ENCODE results near the gene ZGPAT. TPM values are rescaled to one million over a fixed set of nuclear protein-coding genes. Genes with fewer than 3 reads are reported as not detected.
"Not testable (repeated sequence)": the region's sequence is repeated elsewhere in the genome, so short reads cannot be mapped to it uniquely, and the experiment has no call there.

ZGPAT gene
- polyA plus RNA-seq, 4 donors = 15.1 to 26.0 (median 17.0) TPM

DNA sequence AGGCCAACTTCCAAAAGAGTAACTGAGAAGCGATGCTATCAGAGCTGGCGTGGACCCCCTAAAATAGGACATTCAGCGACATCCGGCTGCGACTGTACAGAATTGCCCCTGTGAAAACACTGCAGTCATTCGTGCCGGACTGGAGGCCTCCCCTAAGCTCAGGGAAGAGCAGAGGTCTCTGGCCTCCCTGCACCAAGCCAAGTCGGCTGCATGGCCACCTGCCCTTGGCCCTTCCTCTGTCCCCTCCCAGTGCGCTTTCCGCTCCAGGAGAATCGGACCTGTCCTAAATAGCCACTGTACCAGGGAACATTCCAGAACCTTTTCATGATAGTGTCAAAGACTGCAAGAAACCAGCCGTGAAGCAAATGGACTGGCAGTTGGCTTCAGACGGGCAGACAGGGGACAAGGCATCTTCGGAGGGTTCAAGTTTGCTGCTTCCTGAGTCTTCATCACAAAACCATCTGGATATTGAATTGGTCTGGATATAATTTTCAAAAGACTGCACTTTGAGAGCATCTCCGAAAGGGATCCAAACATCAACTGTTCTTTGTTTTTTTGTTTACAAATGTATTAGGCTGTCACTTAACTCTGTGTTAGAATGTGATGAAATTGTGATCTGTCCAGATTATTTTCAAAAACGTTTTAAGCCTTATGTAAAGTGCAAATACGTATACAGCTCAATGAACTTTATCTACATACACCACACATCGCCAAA lies 48.3 kb downstream of the ZGPAT start:
- no peak for DNase-seq (ENCODE audit: low read depth in 4 of 4, low spot score in 3 of 4)

GRCh38 chr20:63756648-63756991 lies 48.8 kb downstream of the ZGPAT start:
- no peak for DNase-seq (ENCODE audit: low read depth in 4 of 4, low spot score in 3 of 4)

DNA sequence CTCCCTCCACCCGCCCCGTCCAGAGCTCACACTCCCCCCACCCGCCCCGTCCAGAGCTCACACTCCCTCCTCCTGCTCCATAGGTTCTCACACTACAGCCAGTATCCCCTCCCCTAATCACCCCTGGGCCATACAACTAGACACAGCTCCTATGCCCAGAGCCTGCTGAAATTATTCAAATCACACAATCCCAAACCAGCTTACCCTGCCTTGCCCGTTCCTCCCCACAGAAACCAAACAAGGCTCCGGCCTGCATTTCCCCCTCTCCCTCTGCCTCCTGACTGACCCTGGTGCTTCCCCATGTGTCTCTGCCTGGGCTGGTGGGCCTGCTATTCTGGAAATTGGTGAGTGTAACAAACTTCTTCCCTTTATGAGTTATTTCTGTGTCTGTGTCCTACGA lies 50.3 kb downstream of the ZGPAT start:
- DNase-seq (ENCODE audit: low read depth in 4 of 4, low spot score in 3 of 4) = no peak

- DNase-seq (ENCODE audit: low read depth in 4 of 4, low spot score in 3 of 4) = no peak
Observed at GRCh38 chr20:63759377-63759901, 51.6 kb downstream of the ZGPAT start.

DNA sequence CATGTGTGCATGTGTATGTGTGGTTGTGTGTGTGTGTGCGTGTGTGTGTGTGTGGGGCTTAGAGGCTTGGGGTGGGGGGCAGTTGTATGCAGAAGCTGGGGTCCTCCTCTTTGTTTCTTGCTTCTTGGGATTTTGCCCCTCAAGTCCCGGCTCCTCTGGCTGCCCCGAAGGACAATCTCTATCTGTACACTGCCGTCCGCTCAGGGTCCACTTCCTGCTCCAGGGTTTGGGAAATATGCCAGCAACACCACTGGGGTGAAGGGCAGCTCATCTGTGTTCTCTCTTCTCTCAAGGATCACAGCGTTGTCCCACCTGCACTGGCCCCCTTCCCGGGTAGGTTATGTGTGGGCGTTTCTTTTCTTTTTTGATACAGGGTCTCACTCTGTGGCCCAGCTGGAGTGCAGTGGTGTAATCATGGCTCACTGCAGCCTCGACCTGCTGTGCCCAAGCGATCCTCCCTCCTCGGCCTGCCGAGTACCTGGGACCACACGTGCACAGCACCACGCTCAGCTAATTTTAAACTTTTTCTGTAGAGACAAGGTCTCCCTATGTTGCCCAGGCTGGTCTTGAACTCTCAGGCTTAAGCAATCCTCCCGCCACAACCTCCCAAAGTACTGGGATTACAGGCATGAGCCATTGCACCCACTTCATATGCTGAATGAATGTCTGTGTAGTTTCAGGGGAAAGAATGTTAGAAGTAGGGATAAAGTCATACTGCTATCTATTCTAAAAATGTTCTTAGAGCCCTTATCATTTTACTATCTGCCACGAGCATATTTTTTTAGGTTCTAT lies 57.4 kb downstream of the ZGPAT start:
- no peak for DNase-seq (ENCODE audit: low read depth in 4 of 4, low spot score in 3 of 4)

DNA sequence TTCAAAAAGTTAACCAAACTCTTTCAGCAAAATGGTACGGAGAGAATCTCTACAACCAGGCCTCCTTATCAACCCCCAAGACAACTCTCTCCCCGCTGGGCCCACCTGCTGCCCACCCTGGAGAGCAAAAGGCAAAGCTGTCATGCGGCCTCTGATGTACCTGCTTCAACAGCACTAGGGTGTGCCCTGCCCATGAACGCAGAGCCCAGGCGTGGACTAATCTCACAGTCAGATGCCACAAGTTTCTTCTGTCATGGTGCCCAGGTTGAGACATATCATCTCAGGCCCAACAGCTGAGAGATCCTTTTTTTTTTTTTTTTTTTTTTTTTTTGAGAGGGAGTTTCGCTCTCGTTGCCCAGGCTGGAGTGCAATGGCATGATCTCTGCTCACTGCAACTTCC lies 58.1 kb downstream of the ZGPAT start:
- no peak for DNase-seq (ENCODE audit: low read depth in 4 of 4, low spot score in 3 of 4)

DNA sequence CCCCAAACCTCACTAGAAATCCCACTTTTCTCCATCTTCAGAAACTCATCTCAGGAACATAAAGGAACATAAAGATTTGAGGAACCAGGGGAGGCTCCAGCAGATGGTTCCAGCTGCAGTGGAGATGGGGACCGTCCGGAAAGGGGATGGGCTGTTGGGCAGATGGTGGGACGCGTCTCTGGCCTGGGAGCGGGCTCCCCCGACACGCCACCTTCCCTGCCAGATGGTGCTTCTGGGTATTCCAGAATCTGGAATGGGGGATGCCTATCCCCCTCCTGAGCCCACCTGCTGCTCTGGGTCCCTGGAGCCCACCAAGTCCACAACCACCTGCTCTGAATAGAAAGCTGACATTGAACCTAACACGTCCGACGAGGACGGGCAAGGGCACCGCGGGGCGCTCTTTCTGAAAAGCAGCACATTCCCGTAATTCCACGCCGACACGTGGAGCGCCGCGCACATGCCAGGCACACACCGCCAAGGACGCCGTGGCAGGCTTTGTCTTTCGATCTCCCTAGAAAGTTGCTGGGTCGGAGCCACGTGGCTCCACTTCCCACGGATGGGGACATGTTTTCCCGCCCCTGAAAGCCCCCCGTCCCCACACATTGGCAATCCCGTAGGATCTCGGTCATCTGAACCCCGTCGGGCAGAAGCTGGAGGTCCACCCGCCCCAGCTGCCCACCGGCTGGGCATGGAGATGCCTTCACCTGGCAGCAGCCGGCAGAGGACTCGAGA lies 59.0 kb downstream of the ZGPAT start:
- DNase-seq (ENCODE audit: low read depth in 4 of 4, low spot score in 3 of 4) = no peak

- no peak for DNase-seq (ENCODE audit: low read depth in 4 of 4, low spot score in 3 of 4)
Observed at GRCh38 chr20:63767456-63767855, 59.6 kb downstream of the ZGPAT start.

DNA sequence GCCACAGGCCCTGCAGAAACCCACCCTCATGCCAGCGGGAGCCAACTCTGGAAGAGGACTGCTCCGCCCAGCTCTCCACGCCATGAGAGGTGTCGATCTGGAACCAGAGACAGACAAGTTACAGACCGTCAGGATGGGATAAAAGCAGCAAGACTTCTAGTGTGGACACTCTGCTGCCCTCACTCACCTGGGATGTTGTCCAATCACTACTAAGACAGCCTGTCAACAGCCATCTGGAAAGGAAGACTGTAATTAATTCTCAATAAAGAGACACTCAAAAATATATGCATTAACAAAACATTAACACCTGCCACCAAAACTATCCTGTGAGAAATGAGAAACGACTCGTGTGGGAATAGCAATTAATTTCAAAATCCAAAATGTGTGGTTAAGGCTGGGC lies 60.0 kb downstream of the ZGPAT start:
- no peak for DNase-seq (ENCODE audit: low read depth in 4 of 4, low spot score in 3 of 4)

- DNase-seq (ENCODE audit: low read depth in 4 of 4, low spot score in 3 of 4) = no peak
Observed at GRCh38 chr20:63768591-63769515, 61.0 kb downstream of the ZGPAT start.

DNA sequence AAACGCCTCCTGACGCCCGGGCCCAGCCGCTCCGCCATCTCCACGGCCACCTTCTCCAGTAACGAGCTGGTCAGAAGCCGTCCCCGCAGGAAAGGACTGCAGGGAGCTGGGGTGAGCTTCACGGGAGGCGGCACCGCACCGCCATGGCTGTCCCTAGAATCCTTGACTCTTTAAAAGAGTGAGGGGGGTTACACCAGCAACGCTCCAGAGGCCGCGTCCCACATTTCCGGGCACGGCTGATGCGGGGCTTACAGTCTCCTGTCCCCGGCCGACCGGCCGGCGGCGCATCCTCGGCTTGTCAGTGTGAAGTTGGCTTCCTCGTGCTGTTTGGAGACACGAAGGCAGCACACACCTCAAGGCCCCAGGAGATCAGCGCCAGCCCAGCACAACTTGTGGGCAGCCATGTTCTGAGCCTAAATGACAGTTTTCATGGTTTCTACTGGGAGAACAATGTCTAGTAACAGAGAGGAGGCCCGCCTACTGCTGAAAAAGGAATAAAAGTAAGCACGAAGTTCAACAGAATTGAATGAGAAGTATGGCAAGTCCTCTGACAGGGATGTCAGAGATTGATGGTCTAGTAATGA lies 62.1 kb downstream of the ZGPAT start:
- DNase-seq (ENCODE audit: low read depth in 4 of 4, low spot score in 3 of 4) = no peak

DNA sequence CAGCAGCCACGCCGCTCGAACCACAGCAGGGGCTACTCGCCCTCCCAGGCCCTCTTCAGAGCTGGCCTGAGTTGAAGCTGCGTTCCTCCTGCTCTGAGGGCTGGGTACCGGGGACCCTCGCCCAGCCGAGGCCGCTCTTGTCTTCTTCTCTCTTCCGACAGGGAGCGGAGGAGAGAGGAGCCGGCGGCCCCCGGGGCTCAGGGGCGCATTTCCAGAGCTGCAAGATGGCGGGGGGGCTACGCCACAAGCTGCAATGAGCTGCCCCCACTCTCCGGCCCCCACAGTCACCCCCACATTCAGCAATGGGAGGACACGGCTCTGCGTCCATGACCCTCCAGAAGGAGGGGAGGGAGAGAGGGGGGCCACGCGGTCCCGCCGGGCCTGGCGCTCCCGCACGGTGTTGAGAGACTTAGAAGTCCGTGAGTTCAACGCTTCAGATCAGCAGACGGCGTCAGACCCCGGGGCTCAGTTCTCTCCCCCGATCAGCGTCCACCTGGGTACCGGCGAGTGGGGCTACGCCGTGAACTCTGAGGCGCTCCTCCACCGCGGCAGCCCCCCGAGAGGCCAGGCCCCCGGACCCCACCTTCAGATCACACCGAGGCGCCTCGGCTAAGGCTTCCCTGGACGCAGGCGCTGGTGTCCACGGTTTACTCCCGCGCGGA lies 63.3 kb downstream of the ZGPAT start:
- DNase-seq (ENCODE audit: low read depth in 4 of 4, low spot score in 3 of 4) = no peak

GRCh38 chr20:63772781-63773518 lies 65.1 kb downstream of the ZGPAT start:
- DNase-seq (ENCODE audit: low read depth in 4 of 4, low spot score in 3 of 4) = no peak

DNA sequence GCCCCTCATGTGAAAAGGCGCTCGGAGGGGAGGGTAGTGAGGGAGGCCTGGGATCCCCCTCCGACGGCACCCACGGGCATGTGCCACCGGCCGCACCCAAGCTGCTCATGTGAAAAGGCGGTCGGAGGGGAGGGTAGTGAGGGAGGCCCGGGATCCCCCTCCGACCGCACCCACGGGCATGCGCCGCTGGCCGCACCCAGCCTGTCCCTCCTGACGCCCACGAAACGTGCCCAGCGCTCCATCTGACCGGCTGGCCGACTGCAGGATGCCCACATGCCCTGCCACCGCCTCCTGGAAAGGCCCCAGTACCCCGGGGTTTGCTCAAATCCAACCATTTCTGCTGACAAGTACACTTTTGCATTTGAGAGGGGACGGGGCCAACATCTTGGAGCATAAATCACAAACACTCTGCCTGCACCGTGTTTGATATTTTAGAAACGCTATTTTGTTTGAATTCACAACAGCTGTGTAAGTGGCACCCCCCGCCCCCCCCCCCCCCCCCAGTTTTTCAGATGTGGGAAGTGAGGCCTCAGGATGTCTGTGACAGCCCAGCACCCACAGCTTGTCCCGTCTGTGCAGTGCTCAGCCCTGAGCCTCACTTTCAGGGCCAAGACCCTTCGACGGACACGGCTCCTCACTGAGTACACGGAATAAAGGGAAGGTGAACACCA lies 65.9 kb downstream of the ZGPAT start:
- no peak for DNase-seq (ENCODE audit: low read depth in 4 of 4, low spot score in 3 of 4)

- no peak for DNase-seq (ENCODE audit: low read depth in 4 of 4, low spot score in 3 of 4)
Observed at GRCh38 chr20:63774306-63774705, 66.5 kb downstream of the ZGPAT start.

DNA sequence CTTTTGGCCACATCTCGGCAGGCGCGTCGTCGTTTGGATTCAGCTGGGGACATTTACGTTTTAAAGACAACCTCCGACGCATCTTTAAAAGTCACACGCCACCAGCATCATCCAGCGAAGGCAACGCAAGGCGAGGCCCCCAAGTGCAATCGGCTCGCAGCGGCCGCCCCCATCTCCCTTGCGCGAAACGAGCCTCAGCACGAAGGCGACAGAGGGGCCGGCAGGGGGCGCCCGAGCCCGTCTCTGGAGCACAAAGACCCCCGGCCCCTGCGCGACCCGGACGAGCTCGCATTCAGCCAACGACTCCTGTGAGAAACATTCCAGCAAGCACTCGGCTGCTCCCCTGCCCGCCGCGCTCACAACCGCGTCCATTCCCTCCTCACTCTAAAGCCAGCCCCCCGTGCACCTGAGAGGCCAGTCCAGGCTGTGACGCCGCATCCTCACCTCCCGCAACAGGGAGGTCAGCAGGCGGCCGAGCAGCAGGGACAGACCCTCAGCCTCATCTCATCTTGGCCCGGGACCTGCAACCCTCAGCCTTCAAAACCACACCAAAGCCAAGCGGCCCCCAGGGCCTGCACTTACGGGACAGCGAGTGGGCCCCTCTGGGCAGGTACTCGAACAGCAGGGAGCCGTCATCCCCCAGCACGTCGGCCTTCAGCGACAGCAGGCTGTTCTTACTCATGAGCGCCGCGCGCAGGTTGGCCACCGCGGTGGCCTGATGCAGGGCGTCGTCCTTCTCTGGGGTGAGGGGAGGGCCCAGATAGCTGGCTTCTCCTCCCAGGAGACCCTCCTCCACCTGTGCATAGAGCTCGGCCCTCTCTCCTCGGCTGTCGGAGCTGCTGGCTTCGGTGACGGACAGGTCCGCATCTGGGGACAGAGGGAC lies 67.5 kb downstream of the ZGPAT start:
- peak; percentile 41 to 75 (median 63) for DNase-seq (ENCODE audit: low read depth in 4 of 4, low spot score in 3 of 4)

DNA sequence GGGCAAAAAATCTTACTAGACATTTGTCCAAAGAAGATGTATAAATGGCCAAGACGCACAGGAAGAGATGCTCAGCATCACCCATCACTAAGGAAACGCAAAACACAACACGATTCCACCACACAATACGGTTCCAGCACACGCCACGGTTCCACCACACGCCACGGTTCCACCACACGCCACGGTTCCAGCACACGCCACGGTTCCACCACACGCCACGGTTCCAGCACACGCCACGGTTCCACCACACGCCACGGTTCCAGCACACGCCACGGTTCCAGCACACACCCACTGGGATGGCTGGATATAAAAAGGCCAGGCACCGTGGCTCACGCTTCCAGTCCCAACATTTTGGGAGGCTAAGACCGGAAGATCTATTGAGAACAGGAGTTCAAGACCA lies 69.0 kb downstream of the ZGPAT start:
- not testable (repeated sequence) for DNase-seq (ENCODE audit: low read depth in 4 of 4, low spot score in 3 of 4)

Data from left renal pelvis (tissue), 4 donors.